HFF-Myc (cell line): ENCODE data around the gene ABCA9.
"Not testable (repeated sequence)": the region's sequence is repeated elsewhere in the genome, so short reads cannot be mapped to it uniquely, and the experiment has no call there.

Experiments used
- DNase-seq: peaks from one replicate; pipeline ENCODE4 v3.0.0-alpha.2; 2011; ENCODE audit warnings: low read depth; ENCODE audit errors: extremely low read depth
- H3K4me3 ChIP-seq: replicated peaks from 2 replicates; pipeline ENCODE4 v1.5.1; 2011; ENCODE audit warnings: low read depth, mild to moderate bottlenecking, control low read depth, low read length
- CTCF ChIP-seq: IDR thresholded peaks from 2 replicates; pipeline ENCODE4 v1.5.1; 2012; ENCODE audit warnings: mild to moderate bottlenecking, low read depth, low read length, control low read depth; ENCODE audit errors: missing control alignments

ABCA9 gene

GRCh38 chr17:68969101-68969500 lies 91.6 kb downstream of the ABCA9 start:
- TF ChIP-seq CTCF: no peak
- DNase-seq: no peak
- no peak overlapping the region for H3K4me3 ChIP-seq

- TF ChIP-seq CTCF: no peak
- DNase-seq: no peak
- H3K4me3 ChIP-seq: no peak overlapping the region
These were observed 96.8 kb downstream of the ABCA9 start for GRCh38 chr17:68963958-68964357.

GRCh38 chr17:68961214-68961882 lies 99.4 kb downstream of the ABCA9 start:
- DNase-seq: no peak
- no peak for TF ChIP-seq CTCF

GRCh38 chr17:68959117-68959516 lies 101.6 kb downstream of the ABCA9 start:
- not testable (repeated sequence) for DNase-seq, H3K4me3 ChIP-seq

More at GRCh38 chr17:68961214-68961882, 99.4 kb downstream of the ABCA9 start:
- no peak overlapping the region for H3K4me3 ChIP-seq

GRCh38 chr17:68957944-68958343 lies 102.8 kb downstream of the ABCA9 start:
- no peak for DNase-seq
- no peak overlapping the region for H3K4me3 ChIP-seq
- TF ChIP-seq CTCF: no peak

- TF ChIP-seq CTCF: no peak
- peak; percentile 2 for DNase-seq
- H3K4me3 ChIP-seq: no peak within 1 kb of the TSS
These were observed 105.4 kb downstream of the ABCA9 start, which contains the start of gene ABCA8 for GRCh38 chr17:68955181-68955841. TSS of gene ABCA8 (minus strand) at chr17:68955392. CDS start at chr17:68942034, 13,358 bp downstream.

GRCh38 chr17:68954146-68954896 lies 106.4 kb downstream of the ABCA9 start:
- TF ChIP-seq CTCF: no peak
- DNase-seq: no peak
- H3K4me3 ChIP-seq: no peak overlapping the region
